Sigmoid colon (tissue), 7 donors: Measurements from ENCODE around the gene LMBR1L. TPM values are rescaled to one million over a fixed set of nuclear protein-coding genes. Genes with fewer than 3 reads are reported as not detected.
A peak's percentile ranks its signal among the peaks of the same experiment; 100 is the strongest.

Experiments
- DNase-seq: peaks from one replicate; pipeline ENCODE4 v3.0.0-alpha.2; 2019
- H3K27ac ChIP-seq, 4 donors: fragments of 200-600 bp; sonication (generic); one replicate each; pipeline ENCODE4 v1.5.1; 2016 to 2019; ENCODE audit warnings: mild to moderate bottlenecking in 1 of 4
- H3K27me3 ChIP-seq, 3 donors: fragments of 200-600 bp; sonication (generic); one replicate each; pipeline ENCODE4 v1.5.1; 2019; ENCODE audit warnings: mild to moderate bottlenecking in 1 of 3
- H3K36me3 ChIP-seq, 4 donors: fragments of 200-600 bp; sonication (generic); one replicate each; pipeline ENCODE4 v1.5.1; 2016 to 2019
- H3K4me1 ChIP-seq, 4 donors: fragments of 200-600 bp; sonication (generic); one replicate each; pipeline ENCODE4 v1.5.1; 2017 to 2019
- H3K4me3 ChIP-seq, 4 donors: fragments of 200-600 bp; sonication (generic); one replicate each; pipeline ENCODE4 v1.5.1; 2017 to 2019; ENCODE audit warnings: mild to moderate bottlenecking in 2 of 4, moderate library complexity in 1 of 4
- H3K9me3 ChIP-seq, 4 donors: fragments of 200-600 bp in 3 of 4; sonication (generic) in 3 of 4; one replicate each; pipeline versions ENCODE4 v1.5.1 to v1.6.1; 2013 to 2019
- CTCF ChIP-seq, 4 experiments: fragments of 450-650 bp in 3 of 4; fragments of 200-600 bp in 1 of 4; IDR thresholded peaks; one replicate each; pipeline ENCODE4 v1.5.1; 2016 to 2019; ENCODE audit warnings: antibody characterized with exemption in 4 of 4, mild to moderate bottlenecking in 3 of 4, moderate library complexity in 2 of 4
- EP300 ChIP-seq, 4 donors: sonication (generic); formaldehyde crosslinking; IDR thresholded peaks; one replicate each; pipeline ENCODE4 v1.6.1; 2017; ENCODE audit warnings: antibody characterized with exemption in 4 of 4
- POLR2A ChIP-seq, 2 donors: fragments of 450-650 bp; IDR thresholded peaks; one replicate each; pipeline ENCODE4 v1.6.1; 2016; ENCODE audit warnings: antibody characterized with exemption in 2 of 2, mild to moderate bottlenecking in 2 of 2, moderate library complexity in 2 of 2
- POLR2AphosphoS5 ChIP-seq, 4 donors: sonication (generic); formaldehyde crosslinking; IDR thresholded peaks; one replicate each; pipeline ENCODE4 v1.6.1; 2017; ENCODE audit warnings: antibody characterized with exemption in 4 of 4
- WGBS, 2 donors: extraction: QIAGEN DNeasy Blood & Tissue Kit; methylation state at CpG; one replicate each; pipeline ENCODE4 v1.1.7; 2013; 5-methylcytosine and 5-hydroxymethylcytosine counted together
- intact Hi-C: fragments of 100-400 bp; cut with DNase I; formaldehyde crosslinking; loops from one replicate; pipeline ENCODE4 v1.15.1; 2023
- polyA plus RNA-seq, 3 donors: library from polyadenylated mRNA; stranded (reverse); fragments of 200-250 nt; gene quantifications; one replicate each; pipeline ENCODE4 v1.2.3, GENCODE V29; 2013
- total RNA-seq, 4 donors: library from RNA; depleted of rRNA; stranded (reverse); fragments of >200 nt; gene quantifications; one replicate each; pipeline ENCODE4 v1.1.0, GENCODE V29; 2016
- donor health status: healthy with polysubstance abuse.
- donor health status: Bipolar disorder and iron deficiency.
- donor health status: healthy.

Gene LMBR1L
- total and polyA plus RNA-seq, 7 donors: 7.8 to 82.3 (median 39.0) TPM

GRCh38 chr12:49105504-49106084, 5.1 kb downstream of the LMBR1L start:
- TF ChIP-seq CTCF (IDR thresholded peaks at IDR 0.05): no peak
- no peak for DNase-seq
- H3K4me3 ChIP-seq: no peak overlapping the region
- intact Hi-C loops: no loop called here
- H3K27me3 ChIP-seq: no peaks in the 10 kb centered on the region
- peaks cover 37 to 63% (median 57%) of the 10 kb centered on the region in 4 donors for H3K36me3 ChIP-seq
- H3K27ac ChIP-seq: peak overlapping the region in 3 of 4 donors; percentile 15 to 97 (median 30)
- peaks cover 0 to 56% (median 55%) of the 10 kb centered on the region in 4 donors for H3K4me1 ChIP-seq
- H3K9me3 ChIP-seq: no peaks in the 10 kb centered on the region
- WGBS, 2 donors: 85 to 90% methylated on average over 9 of the region's 9 CpGs

- peaks cover 45 to 71% (median 65%) of the 10 kb centered on the region in 4 donors for H3K36me3 ChIP-seq
- intact Hi-C loops: no loop called here
- WGBS, 2 donors: 73 to 87% methylated on average over 3 of the region's 3 CpGs
- H3K4me1 ChIP-seq: peaks cover 0 to 56% (median 55%) of the 10 kb centered on the region in 4 donors
- H3K27me3 ChIP-seq: no peaks in the 10 kb centered on the region
- no peak overlapping the region for H3K27ac ChIP-seq
- H3K9me3 ChIP-seq: no peaks in the 10 kb centered on the region
- TF ChIP-seq EP300 (IDR thresholded peaks at IDR 0.05) (no peak), POLR2AphosphoS5 (IDR thresholded peaks at IDR 0.05) (no peak), POLR2A (IDR thresholded peaks at IDR 0.05) (no peak), CTCF (IDR thresholded peaks at IDR 0.05) (no peak)
- no peak overlapping the region for H3K4me3 ChIP-seq
- no peak for DNase-seq
These were observed 5.8 kb downstream of the LMBR1L start for GRCh38 chr12:49104822-49105221.

- Histone ChIP-seq H3K4me3 (no peak overlapping the region), H3K9me3 (no peaks in the 10 kb centered on the region), H3K4me1 (peaks cover 0 to 15% (median 12%) of the 10 kb centered on the region in 4 donors), H3K36me3 (peaks cover 47 to 96% (median 78%) of the 10 kb centered on the region in 4 donors), H3K27me3 (no peaks in the 10 kb centered on the region), H3K27ac (no peak overlapping the region)
- no peak for DNase-seq
- intact Hi-C loops: no loop called here
- TF ChIP-seq CTCF (IDR thresholded peaks at IDR 0.05) (no peak), POLR2A (IDR thresholded peaks at IDR 0.05) (no peak), POLR2AphosphoS5 (IDR thresholded peaks at IDR 0.05) (no peak), EP300 (IDR thresholded peaks at IDR 0.05) (no peak)
- WGBS, 2 donors: 95 to 96% methylated on average over 6 of the region's 6 CpGs
These were observed 10.3 kb downstream of the LMBR1L start for GRCh38 chr12:49100380-49100779.

GRCh38 chr12:49098703-49099102, 11.9 kb downstream of the LMBR1L start:
- Histone ChIP-seq H3K36me3 (peaks cover 41 to 79% (median 65%) of the 10 kb centered on the region in 4 donors), H3K4me1 (peaks cover 0 to 14% (median 13%) of the 10 kb centered on the region in 4 donors), H3K27me3 (peaks cover 7 to 14% (median 8%) of the 10 kb centered on the region in 3 donors), H3K4me3 (no peak overlapping the region), H3K27ac (no peak overlapping the region), H3K9me3 (no peaks in the 10 kb centered on the region)
- no peak for DNase-seq
- TF ChIP-seq CTCF (IDR thresholded peaks at IDR 0.05): no peak
- TF ChIP-seq EP300 (IDR thresholded peaks at IDR 0.05): no peak
- TF ChIP-seq POLR2A (IDR thresholded peaks at IDR 0.05): no peak
- TF ChIP-seq POLR2AphosphoS5 (IDR thresholded peaks at IDR 0.05): no peak
- intact Hi-C loops: no loop called here
- WGBS, 2 donors: 94 to 95% methylated on average over 2 of the region's 2 CpGs

GRCh38 chr12:49098035-49098451, 12.6 kb downstream of the LMBR1L start:
- H3K4me3 ChIP-seq: no peak overlapping the region
- intact Hi-C loops: no loop called here
- peaks cover 34 to 72% (median 58%) of the 10 kb centered on the region in 4 donors for H3K36me3 ChIP-seq
- H3K27me3 ChIP-seq: peaks cover 13 to 20% (median 15%) of the 10 kb centered on the region in 3 donors
- H3K4me1 ChIP-seq: peaks cover 0 to 16% (median 14%) of the 10 kb centered on the region in 4 donors
- no peak overlapping the region for H3K27ac ChIP-seq
- WGBS, 2 donors: 69 to 70% methylated on average over 4 of the region's 4 CpGs
- H3K9me3 ChIP-seq: no peaks in the 10 kb centered on the region
- TF ChIP-seq CTCF (IDR thresholded peaks at IDR 0.05): peak; percentile 41 to 86 (median 72)
- no peak for TF ChIP-seq POLR2AphosphoS5 (IDR thresholded peaks at IDR 0.05)
- no peak for TF ChIP-seq EP300 (IDR thresholded peaks at IDR 0.05)
- no peak for TF ChIP-seq POLR2A (IDR thresholded peaks at IDR 0.05)
- DNase-seq: no peak
